GM12874 (cell line): ENCODE measurements around the gene ITGB7.

Experiments
- TF ChIP-seq, protein P1 (sequence below): IDR thresholded peaks from 2 replicates; pipeline ENCODE4 v1.5.1; 2011; ENCODE audit warnings: low read depth, mild to moderate bottlenecking, control low read depth, low read length, moderate library complexity; ENCODE audit not compliant: insufficient read depth

ITGB7 gene

DNA sequence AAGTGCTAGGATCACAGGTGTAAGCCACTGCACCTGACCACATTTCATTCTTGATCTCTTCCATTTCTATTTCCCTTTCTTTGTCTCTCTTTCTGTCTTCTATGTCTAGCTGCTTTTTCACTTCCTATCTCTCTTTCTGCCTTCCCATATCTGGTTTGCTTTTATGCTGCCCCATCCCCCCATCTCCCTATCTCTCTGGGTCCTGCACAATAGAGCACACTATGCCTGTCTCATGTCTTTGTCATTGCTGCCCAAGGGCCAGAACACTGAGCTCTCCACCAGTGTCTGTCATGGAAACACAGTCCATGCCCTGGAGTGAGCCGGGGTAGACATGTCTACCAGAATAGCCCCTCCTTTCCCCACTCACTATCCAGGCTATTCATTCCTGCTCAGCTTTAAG lies 37.3 kb upstream of the ITGB7 start:
- TF ChIP-seq, protein P1, sequence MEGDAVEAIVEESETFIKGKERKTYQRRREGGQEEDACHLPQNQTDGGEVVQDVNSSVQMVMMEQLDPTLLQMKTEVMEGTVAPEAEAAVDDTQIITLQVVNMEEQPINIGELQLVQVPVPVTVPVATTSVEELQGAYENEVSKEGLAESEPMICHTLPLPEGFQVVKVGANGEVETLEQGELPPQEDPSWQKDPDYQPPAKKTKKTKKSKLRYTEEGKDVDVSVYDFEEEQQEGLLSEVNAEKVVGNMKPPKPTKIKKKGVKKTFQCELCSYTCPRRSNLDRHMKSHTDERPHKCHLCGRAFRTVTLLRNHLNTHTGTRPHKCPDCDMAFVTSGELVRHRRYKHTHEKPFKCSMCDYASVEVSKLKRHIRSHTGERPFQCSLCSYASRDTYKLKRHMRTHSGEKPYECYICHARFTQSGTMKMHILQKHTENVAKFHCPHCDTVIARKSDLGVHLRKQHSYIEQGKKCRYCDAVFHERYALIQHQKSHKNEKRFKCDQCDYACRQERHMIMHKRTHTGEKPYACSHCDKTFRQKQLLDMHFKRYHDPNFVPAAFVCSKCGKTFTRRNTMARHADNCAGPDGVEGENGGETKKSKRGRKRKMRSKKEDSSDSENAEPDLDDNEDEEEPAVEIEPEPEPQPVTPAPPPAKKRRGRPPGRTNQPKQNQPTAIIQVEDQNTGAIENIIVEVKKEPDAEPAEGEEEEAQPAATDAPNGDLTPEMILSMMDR: no peak

DNA sequence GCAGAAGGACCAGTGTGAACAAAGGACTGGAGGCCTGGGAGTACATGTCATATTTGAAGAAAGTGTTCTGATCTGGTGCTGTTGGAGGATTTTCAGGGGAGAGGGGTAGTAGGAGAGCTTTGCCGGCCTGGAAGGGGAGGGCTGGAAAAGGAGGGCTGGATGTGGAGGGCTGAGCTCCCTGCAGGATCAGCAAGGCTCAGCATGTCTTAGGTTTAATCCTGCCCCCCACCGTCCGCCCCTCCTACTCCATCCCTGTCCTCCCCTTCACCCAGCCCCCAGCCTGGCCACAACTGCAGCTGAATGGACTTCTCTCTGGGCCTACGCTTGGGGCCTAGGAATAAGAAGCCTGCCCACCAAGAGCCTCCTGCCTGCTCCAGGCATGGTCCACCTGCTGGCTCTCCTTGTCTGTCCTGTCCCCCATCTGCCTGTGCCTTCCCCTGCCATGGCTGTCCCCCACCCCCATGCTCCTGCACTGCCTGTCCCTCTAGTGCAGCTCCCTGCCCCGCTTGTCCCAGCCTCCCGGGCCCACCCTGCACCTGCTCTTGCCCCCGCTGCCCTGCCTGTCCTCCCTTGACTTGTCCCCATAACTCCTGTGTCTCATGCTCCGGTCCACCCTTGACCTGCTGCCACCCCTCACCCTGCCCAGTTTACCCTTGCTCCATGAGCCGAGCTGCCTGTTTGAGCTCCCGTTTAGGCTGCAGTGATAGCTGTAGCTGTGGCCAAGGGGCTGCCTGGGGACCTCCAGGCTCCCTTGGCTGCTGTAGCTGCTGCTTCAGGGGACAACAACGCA lies 34.8 kb upstream of the ITGB7 start:
- TF ChIP-seq, protein P1: no peak

DNA sequence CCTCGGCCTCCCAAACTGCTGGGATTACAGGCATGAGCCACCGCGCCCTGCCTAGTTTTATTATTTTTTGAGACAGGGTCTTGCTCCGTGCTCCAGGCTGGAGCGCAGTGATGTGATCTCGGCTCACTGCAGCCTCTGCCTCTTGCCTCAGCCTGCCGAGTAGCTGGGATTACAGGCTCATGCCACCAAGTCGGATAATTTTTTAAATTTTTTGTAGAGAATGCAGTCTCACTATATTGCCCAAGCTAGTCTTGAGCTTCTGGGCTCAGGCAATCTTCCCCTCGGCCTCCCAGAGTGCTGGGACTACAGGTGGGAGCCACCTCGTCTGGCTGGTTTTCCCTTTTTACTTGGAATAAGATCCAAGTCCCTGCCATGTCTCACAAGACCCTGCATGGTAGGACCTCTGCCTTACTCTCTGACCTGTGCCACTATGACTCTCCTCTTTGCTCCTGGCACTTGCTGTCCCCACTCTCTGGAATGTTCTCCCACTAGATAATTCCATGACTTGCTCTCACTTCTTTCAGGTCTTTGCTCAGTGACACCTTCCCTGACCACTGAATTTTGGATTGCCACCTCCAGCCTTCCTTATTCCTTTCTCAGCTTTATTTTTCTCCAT lies 32.7 kb upstream of the ITGB7 start:
- TF ChIP-seq, protein P1: no peak

DNA sequence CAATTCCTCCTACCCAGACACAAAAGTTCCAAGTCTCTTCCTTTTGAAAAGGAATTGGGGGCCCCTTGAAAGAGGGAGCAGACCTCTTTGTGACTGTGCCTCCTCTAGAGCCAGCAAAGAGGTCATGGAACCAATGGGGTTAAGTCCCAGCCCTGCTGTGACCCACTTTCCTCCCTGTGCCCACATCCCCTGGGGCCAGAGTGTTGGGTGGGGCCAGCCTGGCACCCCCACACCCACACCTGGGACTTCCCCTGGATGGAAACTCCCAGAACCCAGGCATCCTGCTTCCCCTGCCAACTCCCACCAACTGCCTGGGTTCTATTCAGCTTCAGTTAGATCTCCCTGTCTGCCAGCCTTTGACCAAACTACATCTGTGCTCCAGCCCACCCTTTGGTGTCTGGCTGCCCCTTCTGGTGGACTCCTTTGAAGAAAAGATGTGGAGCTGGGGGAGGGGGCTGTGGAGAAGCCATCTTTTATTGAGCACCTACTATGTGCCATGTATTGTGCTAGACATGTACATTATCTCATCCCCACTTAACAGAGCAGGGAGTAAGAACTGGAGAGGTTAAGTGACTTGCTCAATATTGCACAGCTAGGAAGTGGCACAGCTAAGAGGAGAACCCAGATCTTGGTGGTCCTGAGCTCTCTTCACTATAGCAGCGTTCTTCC lies 29.5 kb upstream of the ITGB7 start:
- TF ChIP-seq, protein P1: no peak

DNA sequence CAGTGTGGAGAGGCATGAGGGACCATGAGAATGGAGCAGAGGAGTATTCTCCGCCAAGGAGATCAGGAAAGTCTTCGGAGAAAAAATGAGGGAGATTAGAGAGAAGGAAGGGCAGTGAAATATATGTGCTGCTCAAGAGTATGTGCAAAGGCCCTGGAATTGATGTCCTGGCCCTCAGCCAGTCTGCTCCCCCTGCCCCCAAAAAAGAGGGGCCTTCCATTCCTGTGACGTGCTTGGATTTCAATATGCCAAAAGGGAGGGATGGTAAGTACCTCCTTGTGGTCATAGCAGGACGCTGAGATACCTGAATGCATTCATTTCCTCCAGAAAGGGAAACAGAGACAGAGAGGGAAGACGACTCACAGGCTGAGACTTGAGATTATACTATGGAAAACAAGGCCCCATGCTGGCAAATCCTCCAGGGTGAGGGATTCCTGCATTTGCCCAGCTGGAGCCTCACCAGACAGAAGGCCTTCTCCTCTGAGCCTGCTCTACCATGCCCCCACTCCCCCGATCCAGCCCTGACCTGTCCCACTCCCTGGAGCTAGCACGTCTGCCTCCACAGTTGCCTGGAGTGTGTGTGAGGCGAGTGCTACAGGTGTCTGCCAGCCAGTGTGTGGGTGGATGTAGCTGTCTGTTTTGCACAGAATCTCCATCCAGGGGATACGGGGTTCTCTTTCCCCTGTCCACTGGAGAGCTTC lies 28.8 kb upstream of the ITGB7 start:
- TF ChIP-seq, protein P1: no peak

DNA sequence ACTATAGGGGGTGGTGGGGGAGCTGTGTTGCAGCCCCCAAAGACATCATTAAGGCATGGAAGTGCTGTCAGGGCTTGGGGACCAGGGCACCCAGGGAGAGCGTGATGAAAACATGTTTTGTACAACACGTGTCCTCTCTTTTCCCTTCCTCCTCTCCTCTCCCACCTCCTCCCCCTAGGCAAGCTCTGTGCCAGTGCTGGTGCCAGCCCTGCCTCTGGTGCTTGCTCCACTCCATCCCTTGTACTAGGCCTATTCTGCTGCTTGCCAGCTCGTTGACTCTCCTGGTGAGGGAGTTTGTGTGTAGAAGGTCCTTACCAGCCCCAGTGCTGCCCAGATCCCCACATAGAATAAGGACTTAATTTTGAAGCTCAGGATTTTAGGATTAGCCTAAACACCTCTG lies 28.1 kb upstream of the ITGB7 start:
- TF ChIP-seq, protein P1: no peak
